Stimulated activated CD8-positive, alpha-beta memory T cell treated with anti-CD3 and anti-CD28 coated beads, Interleukin-4, amount 100 ng/mL, for 4 hours (primary cell): Measurements from ENCODE around the gene VTCN1.
"Not testable (repeated sequence)": the region's sequence is repeated elsewhere in the genome, so short reads cannot be mapped to it uniquely, and the experiment has no call there.

Source experiments
- DNase-seq, 2 donors: peaks; one replicate each; pipeline ENCODE4 v3.0.0-alpha.2; 2020; ENCODE audit warnings: low read depth in 2 of 2, low spot score in 1 of 2

VTCN1 gene

DNA sequence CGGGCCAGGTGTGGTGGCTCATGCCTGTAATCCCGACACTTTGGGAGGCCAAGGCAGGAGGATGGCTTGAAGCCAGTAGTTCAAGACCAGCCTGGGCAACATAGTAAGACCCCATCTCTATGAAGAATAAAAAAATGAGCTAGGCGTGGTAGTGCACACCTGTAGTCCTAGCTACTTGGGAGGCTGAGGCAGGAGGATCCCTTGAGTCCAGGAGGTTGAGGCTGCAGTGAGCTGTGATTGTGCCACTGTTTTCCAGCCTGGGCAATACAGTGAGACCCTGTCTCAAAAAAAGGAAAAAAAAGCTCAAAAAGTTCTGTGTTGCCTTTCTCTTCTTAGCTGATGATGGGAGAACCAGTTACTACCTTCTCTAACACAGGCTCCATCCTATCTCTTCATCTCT lies 108.9 kb downstream of the VTCN1 start:
- not testable (repeated sequence) for DNase-seq

DNA sequence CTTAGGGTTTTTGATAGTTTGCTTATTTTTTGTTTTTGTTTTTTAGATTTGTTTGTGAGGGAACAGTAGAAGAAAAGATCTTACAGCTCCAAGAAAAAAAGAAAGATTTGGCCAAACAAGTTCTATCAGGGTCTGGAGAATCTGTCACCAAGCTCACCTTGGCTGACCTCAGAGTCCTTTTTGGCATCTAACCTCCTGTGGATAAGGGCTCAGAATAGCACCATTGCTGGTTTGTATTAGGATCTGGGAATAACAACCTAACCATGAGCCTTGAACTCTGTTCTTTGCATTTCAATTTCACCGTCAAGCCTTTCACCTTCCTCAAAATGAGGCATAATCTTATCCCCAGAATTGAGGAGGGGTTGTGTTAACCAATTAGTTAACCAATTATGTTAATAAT lies 109.4 kb downstream of the VTCN1 start:
- DNase-seq = no peak

DNA sequence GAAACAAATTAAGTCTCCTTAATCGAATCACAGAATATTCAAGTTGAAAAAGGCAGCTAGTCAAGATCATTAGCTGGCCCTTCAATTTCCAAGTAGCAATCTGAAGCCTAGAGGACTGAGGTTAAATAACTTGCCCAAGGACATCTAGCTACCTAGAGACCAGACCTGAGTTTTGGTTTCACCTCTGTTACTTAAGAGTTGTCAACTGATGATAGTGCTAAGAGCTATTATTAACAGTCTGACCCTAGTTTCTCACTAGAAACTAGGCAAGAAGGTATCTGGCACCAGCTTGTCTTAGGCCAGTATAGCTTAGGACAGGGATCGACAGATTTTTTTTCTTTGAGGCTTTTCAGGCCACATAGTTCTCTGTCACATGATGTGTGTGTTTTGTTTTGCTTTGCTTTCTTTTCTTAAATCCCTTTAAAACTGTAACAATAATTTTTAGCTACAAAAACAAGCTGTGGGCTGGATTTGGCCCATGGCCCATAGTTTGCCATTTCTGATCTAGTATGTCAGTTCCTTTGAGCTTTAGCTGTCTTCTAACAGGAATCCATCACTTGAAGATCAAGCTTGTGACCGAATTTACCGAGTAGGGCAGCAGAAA lies 112.3 kb downstream of the VTCN1 start:
- DNase-seq = no peak

DNA sequence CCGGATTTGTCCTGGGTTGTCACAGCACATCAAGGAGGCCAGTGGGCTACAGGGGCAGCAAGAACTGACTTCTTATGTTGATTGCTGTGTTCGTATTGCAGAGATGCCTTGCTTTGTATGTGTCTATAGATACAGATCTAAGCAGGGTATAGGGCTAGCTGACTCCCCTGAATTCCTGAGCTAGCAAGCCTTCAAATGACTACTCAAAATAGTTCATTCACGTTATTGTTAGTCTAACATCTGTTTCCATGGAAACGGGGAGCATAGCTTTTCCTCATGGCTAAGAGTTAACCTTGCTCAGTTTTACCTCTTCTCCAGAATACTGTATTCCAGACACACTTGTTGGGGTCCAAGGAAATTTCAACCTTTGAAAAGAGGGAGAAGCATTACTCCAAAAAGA lies 113.3 kb downstream of the VTCN1 start:
- DNase-seq = no peak

DNA sequence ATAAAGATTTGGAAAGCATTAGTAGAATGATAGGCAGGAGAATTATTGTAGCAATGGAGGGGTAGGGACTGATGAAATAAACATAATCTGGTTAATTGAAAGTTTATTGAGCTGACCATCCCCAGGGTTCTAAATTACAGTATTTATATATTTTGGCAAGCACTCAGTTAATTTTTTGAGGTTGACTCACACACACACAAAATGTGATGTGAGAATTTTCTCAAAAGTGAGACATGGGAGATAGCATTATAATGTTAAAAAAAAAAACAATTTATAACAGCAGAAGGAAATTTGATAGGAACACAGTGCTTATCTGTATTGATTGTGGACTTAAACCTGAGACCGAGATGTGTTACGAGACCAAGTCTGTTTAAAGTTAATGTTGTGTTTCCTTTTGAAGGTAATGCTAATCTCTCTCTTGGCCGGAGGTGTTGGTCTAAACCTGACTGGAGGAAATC lies 113.7 kb downstream of the VTCN1 start:
- DNase-seq = no peak

DNA sequence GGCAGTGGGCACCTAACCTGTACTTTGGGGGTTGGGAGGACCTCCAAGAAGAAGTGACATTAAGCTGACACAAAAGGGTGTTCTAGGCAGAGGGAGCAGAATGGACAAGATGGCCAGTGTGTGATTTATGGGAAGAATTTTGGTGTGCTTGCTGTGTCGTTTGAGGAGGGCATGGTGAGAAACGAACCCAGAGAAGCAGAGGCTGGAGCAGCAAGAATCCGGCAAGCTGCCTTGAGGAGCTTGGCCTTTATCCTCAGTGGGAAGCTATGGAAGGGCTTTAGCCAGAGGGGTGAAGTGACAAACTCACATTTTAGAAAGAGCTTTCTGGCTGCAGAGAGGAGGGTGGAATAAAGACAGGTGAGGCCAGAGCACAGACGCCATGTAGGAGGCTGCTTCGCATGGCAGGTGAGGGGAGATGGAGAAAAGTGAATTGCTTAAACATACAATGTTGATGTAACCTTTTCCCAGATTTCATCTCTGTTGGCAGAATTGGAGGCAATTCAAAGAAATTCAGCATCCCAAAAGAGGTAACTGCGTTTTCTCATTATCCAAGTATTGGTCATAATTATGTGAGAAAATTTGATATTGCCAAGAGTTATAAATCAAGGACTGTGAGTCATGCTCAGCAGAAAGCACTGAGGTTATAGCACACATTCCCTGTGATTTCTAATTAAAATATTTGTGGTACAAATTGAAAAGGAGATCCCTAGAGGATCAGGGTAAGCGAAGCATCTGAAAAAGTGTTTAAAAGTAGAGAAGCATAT lies 115.7 kb downstream of the VTCN1 start:
- DNase-seq = no peak

DNA sequence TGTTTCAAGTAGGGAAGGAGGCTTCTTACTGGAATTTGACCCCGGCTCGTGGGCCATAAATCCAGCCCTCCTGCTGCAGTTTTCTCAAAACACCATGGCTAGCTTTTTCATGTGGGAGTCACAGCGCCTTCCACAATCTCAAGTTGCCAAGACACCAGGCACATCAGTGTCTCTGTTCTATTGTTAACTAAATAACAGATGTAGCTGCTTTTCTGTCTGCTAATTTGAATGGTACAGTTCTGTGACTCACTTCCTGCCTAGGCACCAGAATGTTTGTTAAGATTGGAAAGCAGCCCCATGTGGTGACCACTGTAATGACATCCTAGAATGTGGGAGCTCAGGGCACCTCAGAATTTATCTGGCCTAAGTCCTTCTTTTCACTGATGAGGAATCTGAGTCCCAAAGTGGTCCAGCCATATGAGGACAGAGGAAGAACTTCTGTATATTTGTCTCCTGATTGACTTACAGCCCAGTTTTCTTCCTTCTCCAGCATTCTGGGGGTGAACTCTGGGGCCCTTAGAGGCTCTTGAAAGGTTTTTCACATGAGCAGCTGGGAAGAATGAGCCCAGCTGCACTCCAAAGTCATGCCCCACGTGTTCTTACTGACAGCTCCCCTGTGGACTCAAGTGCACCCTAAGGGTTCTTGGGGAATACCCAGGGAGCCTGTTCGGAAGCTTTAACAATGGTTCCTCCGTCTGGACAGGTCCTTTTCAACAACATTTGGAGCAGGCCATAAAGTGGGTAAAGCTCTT lies 116.7 kb downstream of the VTCN1 start:
- DNase-seq = no peak
